Mesothelial cell of epicardium (in vitro differentiated cells): ENCODE data around the gene MEGF8. TPM values are rescaled to one million over a fixed set of nuclear protein-coding genes. Genes with fewer than 3 reads are reported as not detected.
A peak's percentile ranks its signal among the peaks of the same experiment; 100 is the strongest.

Source experiments
- DNase-seq, 2 experiments: peaks; one replicate each; pipeline ENCODE4 v3.0.0; 2021; ENCODE audit warnings: low spot score in 2 of 2; ENCODE audit not compliant: unreplicated experiment in 2 of 2
- H3K27ac Mint-ChIP-seq: 2 replicates; pipeline ENCODE4 v1.8.0; 2021; ENCODE audit warnings: mixed read lengths
- H3K27me3 Mint-ChIP-seq: 2 replicates; pipeline ENCODE4 v1.8.0; 2021; ENCODE audit warnings: low read depth, mixed read lengths
- H3K36me3 Mint-ChIP-seq: 2 replicates; pipeline ENCODE4 v1.8.0; 2021; ENCODE audit warnings: mixed read lengths
- H3K4me1 Mint-ChIP-seq: 2 replicates; pipeline ENCODE4 v1.8.0; 2021; ENCODE audit warnings: mixed read lengths
- H3K4me3 Mint-ChIP-seq: 2 replicates; pipeline ENCODE4 v1.8.0; 2021; ENCODE audit warnings: mild to moderate bottlenecking, moderate library complexity, mixed read lengths
- H3K9me3 Mint-ChIP-seq: 2 replicates; pipeline ENCODE4 v1.8.0; 2021; ENCODE audit warnings: mixed read lengths
- total RNA-seq: library from RNA; stranded (reverse); gene quantifications from 3 replicates; pipeline ENCODE4 v1.2.1, GENCODE V29; 2021
- TF ChIP-seq, protein P1 (sequence below): fragments of 200-600 bp; sonication (generic); IDR thresholded peaks from one replicate; pipeline ENCODE4 v1.5.0; 2021; ENCODE audit warnings: antibody characterized with exemption; ENCODE audit not compliant: unreplicated experiment

MEGF8 gene
- total RNA-seq, 1 donor from 2014 or later = 58.9 TPM

DNA sequence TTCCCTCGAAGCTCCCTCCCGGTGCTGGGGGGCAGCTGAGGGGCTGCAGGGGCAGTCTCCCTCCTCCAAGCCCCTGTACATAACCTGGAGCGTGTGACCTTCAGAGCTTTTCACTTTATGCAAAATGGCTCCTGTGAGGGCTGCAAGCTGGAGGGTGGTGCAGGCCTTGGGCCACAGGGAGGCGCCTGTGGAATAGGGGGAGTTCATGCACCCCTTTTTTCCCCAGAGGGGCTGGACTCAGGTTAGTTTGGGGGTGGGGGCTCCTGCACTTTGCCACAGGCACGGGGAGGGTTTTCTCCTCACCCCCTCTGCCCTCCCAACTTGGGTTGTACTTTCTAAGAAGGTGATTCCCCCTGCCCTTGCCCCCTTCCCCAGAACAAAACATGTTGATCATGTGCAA is 30.1 kb upstream of the MEGF8 start:
- no peaks in the 10 kb centered on the region for H3K27me3 Mint-ChIP-seq
- H3K9me3 Mint-ChIP-seq = no peaks in the 10 kb centered on the region
- TF ChIP-seq, protein P1, sequence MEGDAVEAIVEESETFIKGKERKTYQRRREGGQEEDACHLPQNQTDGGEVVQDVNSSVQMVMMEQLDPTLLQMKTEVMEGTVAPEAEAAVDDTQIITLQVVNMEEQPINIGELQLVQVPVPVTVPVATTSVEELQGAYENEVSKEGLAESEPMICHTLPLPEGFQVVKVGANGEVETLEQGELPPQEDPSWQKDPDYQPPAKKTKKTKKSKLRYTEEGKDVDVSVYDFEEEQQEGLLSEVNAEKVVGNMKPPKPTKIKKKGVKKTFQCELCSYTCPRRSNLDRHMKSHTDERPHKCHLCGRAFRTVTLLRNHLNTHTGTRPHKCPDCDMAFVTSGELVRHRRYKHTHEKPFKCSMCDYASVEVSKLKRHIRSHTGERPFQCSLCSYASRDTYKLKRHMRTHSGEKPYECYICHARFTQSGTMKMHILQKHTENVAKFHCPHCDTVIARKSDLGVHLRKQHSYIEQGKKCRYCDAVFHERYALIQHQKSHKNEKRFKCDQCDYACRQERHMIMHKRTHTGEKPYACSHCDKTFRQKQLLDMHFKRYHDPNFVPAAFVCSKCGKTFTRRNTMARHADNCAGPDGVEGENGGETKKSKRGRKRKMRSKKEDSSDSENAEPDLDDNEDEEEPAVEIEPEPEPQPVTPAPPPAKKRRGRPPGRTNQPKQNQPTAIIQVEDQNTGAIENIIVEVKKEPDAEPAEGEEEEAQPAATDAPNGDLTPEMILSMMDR = no peak
- H3K4me1 Mint-ChIP-seq = peaks cover 3% of the 10 kb centered on the region
- no peak overlapping the region for H3K4me3 Mint-ChIP-seq
- no peak for DNase-seq
- peaks cover 20% of the 10 kb centered on the region for H3K36me3 Mint-ChIP-seq
- no peak overlapping the region for H3K27ac Mint-ChIP-seq

DNA sequence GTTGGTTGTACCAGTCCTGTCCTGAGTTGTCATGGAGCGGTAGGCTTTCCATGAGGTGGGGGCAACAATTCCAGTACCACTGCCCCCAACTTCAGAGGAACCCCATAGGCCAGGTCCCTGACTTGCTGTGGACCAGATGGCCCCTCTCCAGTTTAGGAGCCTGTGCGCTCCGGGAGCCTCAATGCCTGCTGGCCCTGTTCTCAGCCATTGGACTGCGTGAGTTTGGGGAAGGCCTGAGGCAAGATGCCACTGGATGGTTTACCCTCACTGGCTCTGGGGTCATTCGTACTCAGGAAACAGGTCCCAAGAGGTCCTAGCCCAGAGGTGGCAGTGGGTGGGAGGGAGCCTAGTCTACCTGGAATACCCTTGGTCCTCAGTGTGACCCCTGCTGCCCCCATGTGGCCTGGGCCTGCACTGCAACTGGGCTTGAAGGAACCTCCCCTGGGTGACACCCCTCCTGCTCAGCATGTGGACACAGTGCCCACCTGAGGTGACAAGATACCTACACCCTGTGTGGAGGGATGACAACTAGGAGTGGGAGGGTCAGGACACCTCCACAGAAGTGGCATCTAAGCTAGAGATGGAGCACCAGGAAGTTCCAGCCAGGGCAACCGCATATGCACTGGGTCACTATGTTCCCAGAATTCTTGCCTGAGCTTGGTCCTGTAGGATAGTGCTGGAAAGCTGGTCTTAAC is 29.5 kb upstream of the MEGF8 start:
- H3K36me3 Mint-ChIP-seq = peaks cover 20% of the 10 kb centered on the region
- no peak overlapping the region for H3K4me3 Mint-ChIP-seq
- peaks cover 3% of the 10 kb centered on the region for H3K4me1 Mint-ChIP-seq
- DNase-seq = peak in 1 of 2 experiments; percentile 93
- H3K9me3 Mint-ChIP-seq = no peaks in the 10 kb centered on the region
- TF ChIP-seq, protein P1 = peak; percentile 82
- no peaks in the 10 kb centered on the region for H3K27me3 Mint-ChIP-seq
- H3K27ac Mint-ChIP-seq = peak overlapping the region; percentile 4

- H3K4me3 Mint-ChIP-seq = no peak overlapping the region
- DNase-seq = no peak
- peaks cover 14% of the 10 kb centered on the region for H3K4me1 Mint-ChIP-seq
- TF ChIP-seq, protein P1 = no peak
- no peaks in the 10 kb centered on the region for H3K9me3 Mint-ChIP-seq
- no peaks in the 10 kb centered on the region for H3K27me3 Mint-ChIP-seq
- H3K27ac Mint-ChIP-seq = no peak overlapping the region
- peaks cover 16% of the 10 kb centered on the region for H3K36me3 Mint-ChIP-seq
Measured at GRCh38 chr19:42297039-42297438, 28.4 kb upstream of the MEGF8 start.

GRCh38 chr19:42301646-42302203 is 23.7 kb upstream of the MEGF8 start, which contains the start of gene PRR19:
TSS of gene PRR19 (plus strand) at chr19:42302132. CDS start at chr19:42309585, 7,453 bp downstream.
- Mint-ChIP-seq H3K36me3 (peaks cover 7% of the 10 kb centered on the region), H3K4me1 (peaks cover 29% of the 10 kb centered on the region), H3K27me3 (no peaks in the 10 kb centered on the region), H3K4me3 (peak within 1 kb of the TSS; percentile 94), H3K9me3 (no peaks in the 10 kb centered on the region), H3K27ac (peak within 1 kb of the TSS; percentile 68)
- TF ChIP-seq, protein P1 = no peak
- no peak for DNase-seq

GRCh38 chr19:42303101-42303464 is 22.4 kb upstream of the MEGF8 start:
- TF ChIP-seq, protein P1 = no peak
- Mint-ChIP-seq H3K36me3 (peaks cover 5% of the 10 kb centered on the region), H3K27me3 (no peaks in the 10 kb centered on the region), H3K4me1 (peaks cover 29% of the 10 kb centered on the region), H3K9me3 (no peaks in the 10 kb centered on the region), H3K27ac (peak overlapping the region; percentile 68), H3K4me3 (peak overlapping the region; percentile 94)
- no peak for DNase-seq
